Measurements from ENCODE around the gene DENND4B.
"Not testable (repeated sequence)": the region's sequence is repeated elsewhere in the genome, so short reads cannot be mapped to it uniquely, and the experiment has no call there.

GRCh38 chr1:153895866-153896265 is 50.7 kb downstream of the DENND4B start:
- TF ChIP-seq POLR2AphosphoS5 (IDR thresholded peaks at IDR 0.05; ENCODE audit: control insufficient read depth, insufficient read depth, low read depth, low read length); EZH2 (IDR thresholded peaks at IDR 0.05; ENCODE audit: borderline replicate concordance, low read depth, low read length); HINFP (tag; conservative IDR thresholded peaks at IDR 0.05; ENCODE audit: low read depth); KLF1 (tag; IDR thresholded peaks at IDR 0.05): not testable (repeated sequence)
- TF ChIP-seq, protein P1, sequence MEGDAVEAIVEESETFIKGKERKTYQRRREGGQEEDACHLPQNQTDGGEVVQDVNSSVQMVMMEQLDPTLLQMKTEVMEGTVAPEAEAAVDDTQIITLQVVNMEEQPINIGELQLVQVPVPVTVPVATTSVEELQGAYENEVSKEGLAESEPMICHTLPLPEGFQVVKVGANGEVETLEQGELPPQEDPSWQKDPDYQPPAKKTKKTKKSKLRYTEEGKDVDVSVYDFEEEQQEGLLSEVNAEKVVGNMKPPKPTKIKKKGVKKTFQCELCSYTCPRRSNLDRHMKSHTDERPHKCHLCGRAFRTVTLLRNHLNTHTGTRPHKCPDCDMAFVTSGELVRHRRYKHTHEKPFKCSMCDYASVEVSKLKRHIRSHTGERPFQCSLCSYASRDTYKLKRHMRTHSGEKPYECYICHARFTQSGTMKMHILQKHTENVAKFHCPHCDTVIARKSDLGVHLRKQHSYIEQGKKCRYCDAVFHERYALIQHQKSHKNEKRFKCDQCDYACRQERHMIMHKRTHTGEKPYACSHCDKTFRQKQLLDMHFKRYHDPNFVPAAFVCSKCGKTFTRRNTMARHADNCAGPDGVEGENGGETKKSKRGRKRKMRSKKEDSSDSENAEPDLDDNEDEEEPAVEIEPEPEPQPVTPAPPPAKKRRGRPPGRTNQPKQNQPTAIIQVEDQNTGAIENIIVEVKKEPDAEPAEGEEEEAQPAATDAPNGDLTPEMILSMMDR (IDR thresholded peaks at IDR 0.05 in 2 of 3, conservative IDR thresholded peaks at IDR 0.05 in 1 of 3; ENCODE audit: insufficient read depth in 2 of 3, low read depth in 1 of 3, low read length in 3 of 3), result not testable (repeated sequence)

Measured in K562 (cell line).